T-helper 9 cell (primary cell): ENCODE results near the gene DEFB114.

Experiments
- DNase-seq: peaks from one replicate; pipeline ENCODE4 v3.0.0-alpha.2; 2020

The DEFB114 gene

GRCh38 chr6:49934770-49935169, 29.2 kb downstream of the DEFB114 start:
- DNase-seq: no peak

GRCh38 chr6:49933526-49933925, 30.4 kb downstream of the DEFB114 start:
- no peak for DNase-seq

GRCh38 chr6:49929340-49929739, 34.6 kb downstream of the DEFB114 start:
- no peak for DNase-seq

GRCh38 chr6:49923826-49924225, 40.1 kb downstream of the DEFB114 start:
- no peak for DNase-seq

GRCh38 chr6:49919935-49920644, 43.9 kb downstream of the DEFB114 start:
- DNase-seq: no peak

GRCh38 chr6:49919261-49919660, 44.7 kb downstream of the DEFB114 start:
- no peak for DNase-seq

- no peak for DNase-seq
Observed at GRCh38 chr6:49918787-49919186, 45.2 kb downstream of the DEFB114 start.

- DNase-seq: no peak
Observed at GRCh38 chr6:49915035-49915434, 48.9 kb downstream of the DEFB114 start.

GRCh38 chr6:49913636-49914375, 50.2 kb downstream of the DEFB114 start:
- no peak for DNase-seq

- no peak for DNase-seq
Observed at GRCh38 chr6:49912196-49912595, 51.8 kb downstream of the DEFB114 start.

- DNase-seq: no peak
Observed at GRCh38 chr6:49911252-49911651, 52.7 kb downstream of the DEFB114 start.
